Nephron progenitor cell (in vitro differentiated cells): ENCODE data around the gene KRT74.

Source experiments
- DNase-seq: peaks from one replicate; pipeline ENCODE4 v3.0.0; 2021
- H3K27ac Mint-ChIP-seq: 2 replicates; pipeline ENCODE4 v1.8.0; 2021; ENCODE audit warnings: mild to moderate bottlenecking, moderate library complexity, mixed read lengths
- H3K27me3 Mint-ChIP-seq: 2 replicates; pipeline ENCODE4 v1.8.0; 2021; ENCODE audit warnings: mild to moderate bottlenecking, low read depth, mixed read lengths; ENCODE audit not compliant: poor library complexity
- H3K36me3 Mint-ChIP-seq: 2 replicates; pipeline ENCODE4 v1.8.0; 2021; ENCODE audit warnings: low read depth, mixed read lengths
- H3K4me1 Mint-ChIP-seq: 2 replicates; pipeline ENCODE4 v1.8.0; 2021; ENCODE audit warnings: mixed read lengths
- H3K4me3 Mint-ChIP-seq: 2 replicates; pipeline ENCODE4 v1.8.0; 2021; ENCODE audit warnings: mild to moderate bottlenecking, moderate library complexity, mixed read lengths
- H3K9me3 Mint-ChIP-seq: 2 replicates; pipeline ENCODE4 v1.8.0; 2021; ENCODE audit warnings: mild to moderate bottlenecking, moderate library complexity, mixed read lengths
- CTCF ChIP-seq: fragments of 200-600 bp; sonication (generic); IDR thresholded peaks from 2 replicates; pipeline ENCODE4 v1.5.0; 2021; ENCODE audit warnings: antibody characterized with exemption

KRT74 gene

GRCh38 chr12:52555577-52555976 lies 18.1 kb downstream of the KRT74 start:
- H3K4me1 Mint-ChIP-seq: peaks cover 14% of the 10 kb centered on the region
- no peak for TF ChIP-seq CTCF
- H3K27me3 Mint-ChIP-seq: peaks cover 16% of the 10 kb centered on the region
- no peak for DNase-seq
- H3K9me3 Mint-ChIP-seq: no peaks in the 10 kb centered on the region
- H3K36me3 Mint-ChIP-seq: no peaks in the 10 kb centered on the region
- H3K27ac Mint-ChIP-seq: no peak overlapping the region
- no peak overlapping the region for H3K4me3 Mint-ChIP-seq

- Mint-ChIP-seq H3K9me3 (no peaks in the 10 kb centered on the region), H3K36me3 (no peaks in the 10 kb centered on the region), H3K4me3 (no peak within 1 kb of the TSS), H3K27me3 (peaks cover 14% of the 10 kb centered on the region), H3K27ac (no peak within 1 kb of the TSS), H3K4me1 (peaks cover 14% of the 10 kb centered on the region)
- no peak for DNase-seq
- no peak for TF ChIP-seq CTCF
These were observed 20.9 kb downstream of the KRT74 start, which contains the start of gene KRT71 for GRCh38 chr12:52552681-52553195. Gene KRT71 (minus strand): TSS chr12:52553145. CDS start chr12:52553077, 68 bp downstream.

- H3K4me3 Mint-ChIP-seq: no peak overlapping the region
- peaks cover 14% of the 10 kb centered on the region for H3K27me3 Mint-ChIP-seq
- no peaks in the 10 kb centered on the region for H3K9me3 Mint-ChIP-seq
- no peak for TF ChIP-seq CTCF
- no peak overlapping the region for H3K27ac Mint-ChIP-seq
- DNase-seq: no peak
- H3K4me1 Mint-ChIP-seq: peaks cover 10% of the 10 kb centered on the region
- no peaks in the 10 kb centered on the region for H3K36me3 Mint-ChIP-seq
These were observed 21.6 kb downstream of the KRT74 start for GRCh38 chr12:52552055-52552454.

GRCh38 chr12:52551216-52551865 lies 22.3 kb downstream of the KRT74 start:
- DNase-seq: no peak
- Mint-ChIP-seq H3K4me3 (no peak overlapping the region), H3K27me3 (peaks cover 14% of the 10 kb centered on the region), H3K4me1 (peaks cover 9% of the 10 kb centered on the region), H3K9me3 (no peaks in the 10 kb centered on the region), H3K36me3 (no peaks in the 10 kb centered on the region), H3K27ac (no peak overlapping the region)
- TF ChIP-seq CTCF: no peak

GRCh38 chr12:52546126-52546525 lies 27.5 kb downstream of the KRT74 start:
- TF ChIP-seq CTCF: no peak
- Mint-ChIP-seq H3K4me3 (no peak overlapping the region), H3K27me3 (peaks cover 7% of the 10 kb centered on the region), H3K4me1 (peaks cover 18% of the 10 kb centered on the region), H3K36me3 (no peaks in the 10 kb centered on the region), H3K27ac (no peak overlapping the region), H3K9me3 (no peaks in the 10 kb centered on the region)
- DNase-seq: no peak
